ENCODE measurements around the gene HPF1. TPM values are rescaled to one million over a fixed set of nuclear protein-coding genes. Genes with fewer than 3 reads are reported as not detected.
"Not testable (repeated sequence)": the region's sequence is repeated elsewhere in the genome, so short reads cannot be mapped to it uniquely, and the experiment has no call there.

HPF1 gene
- polyA plus RNA-seq: 10 to 100 TPM; 16.6 to 19.2 TPM

DNA sequence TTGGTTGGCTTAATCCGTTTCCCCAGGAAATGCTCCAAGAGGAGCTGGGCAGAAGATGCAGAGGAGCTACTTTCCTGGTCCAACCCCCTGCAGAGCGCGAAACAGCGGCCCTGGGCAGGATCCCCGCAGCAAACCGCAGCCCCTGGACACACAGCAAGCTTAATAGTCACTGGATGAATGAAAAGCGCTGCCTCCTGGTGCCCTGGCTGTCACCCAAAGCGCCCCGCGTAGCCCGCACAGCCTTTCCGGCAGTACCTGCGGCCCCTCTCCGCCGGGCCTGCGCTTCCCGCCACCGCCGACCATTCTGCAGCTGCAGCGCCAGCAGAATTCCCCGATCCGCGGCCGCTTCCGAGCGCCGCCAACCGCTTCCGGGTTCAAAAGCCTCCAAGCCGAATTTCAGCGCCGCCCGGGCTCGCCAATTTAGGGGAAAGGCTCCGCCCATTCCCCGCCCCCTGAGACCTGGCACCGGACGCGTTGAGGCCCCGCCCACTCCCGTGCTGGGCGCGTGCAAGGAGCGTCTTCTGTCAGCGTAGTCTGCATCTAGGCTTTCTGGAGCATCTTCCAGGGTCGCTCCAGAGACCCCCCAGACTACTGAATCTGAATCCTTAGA, at the start of gene HPF1:
TSS of gene HPF1 (minus strand) at position 370 of the 610 bp plus-strand sequence. CDS start at position 303, 67 bp downstream.
- H3K4me3 ChIP-seq (ENCODE audit: low read depth in 1 of 2, low read length in 2 of 2): peak within 1 kb of the TSS; percentile 79 to 93
- H3K27me3 ChIP-seq (ENCODE audit: control insufficient read depth in 1 of 2, insufficient read depth in 2 of 2, low read length in 2 of 2): no peaks in the 10 kb centered on the region
- H3K27ac ChIP-seq (ENCODE audit: low read depth in 2 of 2, low read length in 1 of 2): peak within 1 kb of the TSS; percentile 61 to 65
- H3K36me3 ChIP-seq (ENCODE audit: control insufficient read depth in 2 of 2, insufficient read depth in 2 of 2, low read length in 1 of 2): no peaks in the 10 kb centered on the region
- no peaks in the 10 kb centered on the region for H3K9me3 ChIP-seq (ENCODE audit: control insufficient read depth in 2 of 2, insufficient read depth in 1 of 2, low read depth in 1 of 2, low read length in 1 of 2)
- H3K4me1 ChIP-seq (ENCODE audit: control insufficient read depth in 2 of 2, insufficient read depth in 2 of 2, low read length in 1 of 2): peaks cover 0 to 2% of the 10 kb centered on the region in 2 donors
- 0 to 1% methylated on average over 46 of the region's 46 CpGs for WGBS, 2 donors

DNA sequence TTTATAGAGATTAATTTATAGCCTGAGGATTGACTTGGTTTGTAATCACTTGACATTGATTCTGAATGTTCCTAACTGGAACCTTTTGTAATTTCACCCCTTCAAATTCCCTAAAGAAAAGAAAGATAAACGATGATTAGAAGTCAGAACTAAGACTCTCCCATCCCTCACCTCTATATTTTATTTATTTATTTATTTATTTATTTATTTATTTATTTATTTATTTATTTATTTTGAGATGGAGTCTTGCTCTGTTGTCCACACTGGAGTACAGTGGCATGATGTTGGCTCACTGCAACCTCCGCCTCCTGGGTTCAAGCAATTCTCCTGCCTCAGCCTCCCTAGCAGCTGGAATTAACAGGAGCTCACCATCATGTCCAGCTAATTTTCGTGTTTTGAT, 49.0 kb upstream of the HPF1 start:
- not testable (repeated sequence) for H3K27me3 ChIP-seq (ENCODE audit: control insufficient read depth in 1 of 2, insufficient read depth in 2 of 2, low read length in 2 of 2); H3K4me1 ChIP-seq (ENCODE audit: control insufficient read depth in 2 of 2, insufficient read depth in 2 of 2, low read length in 1 of 2); H3K36me3 ChIP-seq (ENCODE audit: control insufficient read depth in 2 of 2, insufficient read depth in 2 of 2, low read length in 1 of 2); H3K27ac ChIP-seq (ENCODE audit: low read depth in 2 of 2, low read length in 1 of 2); H3K4me3 ChIP-seq (ENCODE audit: low read depth in 1 of 2, low read length in 2 of 2); H3K9me3 ChIP-seq (ENCODE audit: control insufficient read depth in 2 of 2, insufficient read depth in 1 of 2, low read depth in 1 of 2, low read length in 1 of 2)
- WGBS, 2 donors: 83 to 85% methylated on average over 3 of the region's 3 CpGs

DNA sequence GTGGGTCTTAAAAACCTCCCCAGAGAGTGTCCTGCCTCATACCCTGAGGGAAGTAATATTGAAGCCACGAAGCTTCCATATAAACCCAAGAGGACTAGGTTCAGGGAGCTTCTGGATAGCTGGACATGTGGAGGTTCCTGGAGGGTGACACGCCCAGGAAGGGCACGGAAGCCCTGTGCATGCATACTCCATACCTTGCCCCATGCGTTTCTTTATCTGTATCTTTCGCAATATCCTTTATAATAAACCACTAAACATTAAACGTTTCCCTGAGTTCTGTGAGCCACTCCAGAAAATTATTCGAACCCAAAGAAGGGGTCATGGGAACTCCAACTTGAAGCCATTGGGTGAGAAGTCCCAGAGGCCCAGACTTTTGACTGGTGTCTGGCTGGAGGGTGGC, 45.7 kb upstream of the HPF1 start:
- H3K4me3 ChIP-seq (ENCODE audit: low read depth in 1 of 2, low read length in 2 of 2): no peak overlapping the region
- H3K36me3 ChIP-seq (ENCODE audit: control insufficient read depth in 2 of 2, insufficient read depth in 2 of 2, low read length in 1 of 2): no peaks in the 10 kb centered on the region
- H3K4me1 ChIP-seq (ENCODE audit: control insufficient read depth in 2 of 2, insufficient read depth in 2 of 2, low read length in 1 of 2): no peaks in the 10 kb centered on the region
- 69 to 73% methylated on average over 7 of the region's 7 CpGs for WGBS, 2 donors
- no peak overlapping the region for H3K27ac ChIP-seq (ENCODE audit: low read depth in 2 of 2, low read length in 1 of 2)
- H3K27me3 ChIP-seq (ENCODE audit: control insufficient read depth in 1 of 2, insufficient read depth in 2 of 2, low read length in 2 of 2): no peaks in the 10 kb centered on the region
- H3K9me3 ChIP-seq (ENCODE audit: control insufficient read depth in 2 of 2, insufficient read depth in 1 of 2, low read depth in 1 of 2, low read length in 1 of 2): no peaks in the 10 kb centered on the region

DNA sequence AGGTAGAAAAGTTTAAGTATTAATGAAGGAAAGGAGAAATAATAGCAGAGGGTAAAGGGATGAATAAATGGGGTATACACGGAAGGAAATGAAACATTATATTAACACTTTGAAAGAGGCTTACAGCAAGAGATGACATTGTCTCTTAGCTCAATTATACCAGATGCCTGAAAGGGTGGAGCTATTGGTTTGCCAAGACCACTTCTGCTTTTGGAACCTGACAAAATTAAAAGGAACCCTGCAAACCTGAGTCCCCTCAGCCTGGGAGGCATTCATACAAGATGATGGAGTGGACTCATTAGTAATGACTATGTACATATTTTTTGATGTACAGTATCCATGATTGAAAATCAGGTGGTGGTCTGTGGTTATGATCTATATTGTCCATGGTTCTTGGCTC, 45.1 kb upstream of the HPF1 start:
- Histone ChIP-seq H3K27ac (ENCODE audit: low read depth in 2 of 2, low read length in 1 of 2) (no peak overlapping the region), H3K36me3 (ENCODE audit: control insufficient read depth in 2 of 2, insufficient read depth in 2 of 2, low read length in 1 of 2) (no peaks in the 10 kb centered on the region), H3K27me3 (ENCODE audit: control insufficient read depth in 1 of 2, insufficient read depth in 2 of 2, low read length in 2 of 2) (no peaks in the 10 kb centered on the region), H3K4me3 (ENCODE audit: low read depth in 1 of 2, low read length in 2 of 2) (no peak overlapping the region), H3K9me3 (ENCODE audit: control insufficient read depth in 2 of 2, insufficient read depth in 1 of 2, low read depth in 1 of 2, low read length in 1 of 2) (no peaks in the 10 kb centered on the region), H3K4me1 (ENCODE audit: control insufficient read depth in 2 of 2, insufficient read depth in 2 of 2, low read length in 1 of 2) (no peaks in the 10 kb centered on the region)
- WGBS, 2 donors: 50 to 60% methylated on average over 1 of the region's 1 CpG

DNA sequence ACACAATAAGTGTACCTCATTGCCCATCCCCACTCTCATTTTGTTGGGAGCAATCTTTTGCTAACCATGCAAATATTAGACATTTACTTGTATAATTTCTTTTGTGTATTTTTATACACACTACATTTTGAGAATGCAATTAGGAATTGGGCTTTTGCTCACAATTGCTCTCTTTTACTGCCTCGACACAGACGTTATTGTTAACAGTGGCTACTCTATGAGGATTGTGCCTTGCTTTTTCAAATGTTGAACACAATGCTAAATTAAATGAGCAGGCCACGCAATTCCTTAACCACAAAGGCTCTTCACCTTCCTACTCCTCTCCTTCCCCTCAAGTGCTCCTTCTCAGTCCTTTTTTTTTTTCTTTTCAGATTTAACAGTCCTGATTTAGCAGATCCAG, 42.8 kb upstream of the HPF1 start:
- H3K4me1 ChIP-seq (ENCODE audit: control insufficient read depth in 2 of 2, insufficient read depth in 2 of 2, low read length in 1 of 2): no peaks in the 10 kb centered on the region
- no peak overlapping the region for H3K27ac ChIP-seq (ENCODE audit: low read depth in 2 of 2, low read length in 1 of 2)
- H3K4me3 ChIP-seq (ENCODE audit: low read depth in 1 of 2, low read length in 2 of 2): no peak overlapping the region
- 86 to 92% methylated on average over 3 of the region's 3 CpGs for WGBS, 2 donors
- no peaks in the 10 kb centered on the region for H3K27me3 ChIP-seq (ENCODE audit: control insufficient read depth in 1 of 2, insufficient read depth in 2 of 2, low read length in 2 of 2)
- no peaks in the 10 kb centered on the region for H3K9me3 ChIP-seq (ENCODE audit: control insufficient read depth in 2 of 2, insufficient read depth in 1 of 2, low read depth in 1 of 2, low read length in 1 of 2)
- no peaks in the 10 kb centered on the region for H3K36me3 ChIP-seq (ENCODE audit: control insufficient read depth in 2 of 2, insufficient read depth in 2 of 2, low read length in 1 of 2)

DNA sequence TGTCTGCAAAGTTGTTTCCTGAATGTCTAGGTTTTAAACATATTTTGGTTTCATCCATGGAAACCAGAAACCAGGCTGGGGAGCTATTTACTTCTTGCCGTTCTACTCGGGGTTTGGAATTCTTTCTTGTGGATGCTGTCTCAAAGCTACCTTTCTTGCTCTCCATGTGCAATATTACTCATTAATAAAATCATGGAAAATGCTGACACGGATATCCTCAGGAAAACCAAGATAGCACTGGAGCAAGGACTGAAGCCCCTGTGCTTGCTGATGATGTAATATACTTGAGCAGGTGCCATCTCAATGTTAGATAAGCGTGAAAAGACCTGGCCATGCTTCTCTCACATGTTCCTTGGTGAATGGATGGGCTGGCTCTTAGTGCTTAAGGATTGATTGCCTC, 41.5 kb upstream of the HPF1 start:
- H3K27me3 ChIP-seq (ENCODE audit: control insufficient read depth in 1 of 2, insufficient read depth in 2 of 2, low read length in 2 of 2): no peaks in the 10 kb centered on the region
- 81 to 83% methylated on average over 4 of the region's 4 CpGs for WGBS, 2 donors
- no peak overlapping the region for H3K4me3 ChIP-seq (ENCODE audit: low read depth in 1 of 2, low read length in 2 of 2)
- no peaks in the 10 kb centered on the region for H3K9me3 ChIP-seq (ENCODE audit: control insufficient read depth in 2 of 2, insufficient read depth in 1 of 2, low read depth in 1 of 2, low read length in 1 of 2)
- no peak overlapping the region for H3K27ac ChIP-seq (ENCODE audit: low read depth in 2 of 2, low read length in 1 of 2)
- H3K4me1 ChIP-seq (ENCODE audit: control insufficient read depth in 2 of 2, insufficient read depth in 2 of 2, low read length in 1 of 2): no peaks in the 10 kb centered on the region
- no peaks in the 10 kb centered on the region for H3K36me3 ChIP-seq (ENCODE audit: control insufficient read depth in 2 of 2, insufficient read depth in 2 of 2, low read length in 1 of 2)

DNA sequence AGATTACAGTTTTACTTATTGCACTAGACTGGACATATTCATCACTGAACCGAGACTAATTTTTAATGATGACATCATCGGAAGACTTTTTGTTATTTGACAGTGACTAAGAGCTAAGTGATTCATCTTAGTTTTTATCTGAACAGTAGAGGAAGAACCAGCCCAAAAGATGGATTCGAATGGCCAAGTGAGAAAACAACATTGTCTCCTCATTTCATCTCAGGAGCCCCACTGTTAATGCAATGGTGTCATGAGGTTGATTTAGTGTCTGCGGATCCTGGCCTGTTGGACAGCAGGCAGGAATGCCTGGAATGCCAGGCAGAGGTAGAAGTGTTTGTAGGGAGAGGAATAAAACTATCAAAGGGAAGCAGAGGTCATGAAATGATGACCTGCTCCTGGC, 37.8 kb upstream of the HPF1 start:
- Histone ChIP-seq H3K27ac (ENCODE audit: low read depth in 2 of 2, low read length in 1 of 2) (no peak overlapping the region), H3K36me3 (ENCODE audit: control insufficient read depth in 2 of 2, insufficient read depth in 2 of 2, low read length in 1 of 2) (no peaks in the 10 kb centered on the region), H3K27me3 (ENCODE audit: control insufficient read depth in 1 of 2, insufficient read depth in 2 of 2, low read length in 2 of 2) (no peaks in the 10 kb centered on the region), H3K4me1 (ENCODE audit: control insufficient read depth in 2 of 2, insufficient read depth in 2 of 2, low read length in 1 of 2) (no peaks in the 10 kb centered on the region), H3K9me3 (ENCODE audit: control insufficient read depth in 2 of 2, insufficient read depth in 1 of 2, low read depth in 1 of 2, low read length in 1 of 2) (no peaks in the 10 kb centered on the region), H3K4me3 (ENCODE audit: low read depth in 1 of 2, low read length in 2 of 2) (no peak overlapping the region)
- WGBS, 2 donors: 29 to 32% methylated on average over 4 of the region's 4 CpGs

DNA sequence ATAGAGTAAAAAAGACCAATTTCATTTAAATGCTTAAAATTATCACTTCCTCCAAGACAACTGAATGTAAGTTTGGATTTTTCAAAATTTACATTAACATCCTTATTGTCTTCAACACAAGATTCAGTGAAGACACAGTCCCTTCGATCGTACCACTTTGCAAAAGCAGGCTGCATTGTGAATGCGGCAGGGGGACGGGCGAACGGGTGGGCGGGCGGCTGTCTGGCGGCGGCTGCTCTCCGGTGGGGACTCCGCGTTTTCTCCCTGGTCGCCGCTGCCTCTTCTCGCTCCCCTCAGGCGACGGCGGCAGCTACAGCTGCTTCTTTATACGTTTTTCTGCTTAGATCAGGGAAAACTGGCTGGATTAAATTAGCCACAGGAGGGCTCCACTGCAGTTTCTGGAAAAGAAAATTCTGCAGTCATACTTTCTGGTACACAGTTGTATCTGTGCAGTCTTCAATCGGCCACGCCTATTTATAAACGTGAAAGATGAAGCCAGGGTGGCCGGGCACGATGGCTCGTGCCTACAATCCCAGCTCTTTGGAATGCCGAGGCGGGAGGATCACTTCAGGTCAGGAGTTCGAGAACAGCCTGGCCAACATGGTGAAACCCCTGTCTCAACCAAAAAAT, 33.9 kb upstream of the HPF1 start:
- Histone ChIP-seq H3K27me3 (ENCODE audit: control insufficient read depth in 1 of 2, insufficient read depth in 2 of 2, low read length in 2 of 2) (peaks cover 0 to 1% of the 10 kb centered on the region in 2 donors), H3K27ac (ENCODE audit: low read depth in 2 of 2, low read length in 1 of 2) (no peak overlapping the region)
- 6 to 8% methylated on average over 29 of the region's 29 CpGs for WGBS, 2 donors

DNA sequence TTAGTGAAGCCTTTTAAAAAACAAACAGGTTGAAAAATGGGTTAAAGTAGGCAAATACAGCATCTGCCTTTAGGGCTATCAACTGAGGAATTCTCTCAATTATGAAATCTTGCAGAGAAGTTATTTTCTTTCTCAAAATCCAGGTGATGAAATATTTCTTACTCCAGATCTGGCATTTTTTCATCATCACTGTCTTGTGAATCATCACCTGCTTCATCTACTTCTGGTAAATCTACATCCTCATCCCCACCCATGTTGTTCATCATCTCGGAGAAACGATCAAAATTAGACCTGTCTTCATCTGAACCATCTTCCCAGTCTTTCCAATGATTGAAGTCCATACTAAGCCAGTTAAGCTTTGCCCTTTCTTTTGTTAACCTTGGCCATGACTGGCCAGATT, 33.3 kb upstream of the HPF1 start:
- WGBS, 2 donors: 43 to 48% methylated on average over 2 of the region's 2 CpGs
- Histone ChIP-seq H3K4me1 (ENCODE audit: control insufficient read depth in 2 of 2, insufficient read depth in 2 of 2, low read length in 1 of 2) (no peaks in the 10 kb centered on the region), H3K4me3 (ENCODE audit: low read depth in 1 of 2, low read length in 2 of 2) (no peak overlapping the region), H3K36me3 (ENCODE audit: control insufficient read depth in 2 of 2, insufficient read depth in 2 of 2, low read length in 1 of 2) (no peaks in the 10 kb centered on the region), H3K27ac (ENCODE audit: low read depth in 2 of 2, low read length in 1 of 2) (no peak overlapping the region), H3K9me3 (ENCODE audit: control insufficient read depth in 2 of 2, insufficient read depth in 1 of 2, low read depth in 1 of 2, low read length in 1 of 2) (no peaks in the 10 kb centered on the region), H3K27me3 (ENCODE audit: control insufficient read depth in 1 of 2, insufficient read depth in 2 of 2, low read length in 2 of 2) (peaks cover 0 to 3% of the 10 kb centered on the region in 2 donors)

More for the DNA sequence above, 33.9 kb upstream of the HPF1 start:
- H3K4me1 ChIP-seq (ENCODE audit: control insufficient read depth in 2 of 2, insufficient read depth in 2 of 2, low read length in 1 of 2): no peaks in the 10 kb centered on the region
- H3K36me3 ChIP-seq (ENCODE audit: control insufficient read depth in 2 of 2, insufficient read depth in 2 of 2, low read length in 1 of 2): no peaks in the 10 kb centered on the region
- no peak overlapping the region for H3K4me3 ChIP-seq (ENCODE audit: low read depth in 1 of 2, low read length in 2 of 2)
- no peaks in the 10 kb centered on the region for H3K9me3 ChIP-seq (ENCODE audit: control insufficient read depth in 2 of 2, insufficient read depth in 1 of 2, low read depth in 1 of 2, low read length in 1 of 2)

All from esophagus (tissue), 2 donors.